H1 (cell line): ENCODE measurements around the gene TUBGCP5. TPM values are rescaled to one million over a fixed set of nuclear protein-coding genes. Genes with fewer than 3 reads are reported as not detected.

ENCODE experiments used
- CHD7 ChIP-seq: fragments of 300-600 bp; sonication (generic); IDR thresholded peaks from 2 replicates; pipeline ENCODE4 v1.7.1; 2012; ENCODE audit warnings: low read length, moderate library complexity, mild to moderate bottlenecking, inconsistent platforms; ENCODE audit not compliant: insufficient replicate concordance
- CTCF ChIP-seq, 3 experiments: IDR thresholded peaks; 1 replicate in 2 of 3; 2 replicates in 1 of 3; pipeline versions ENCODE4 v1.5.1 to v1.6.1; 2011; ENCODE audit warnings: low read length in 3 of 3, mild to moderate bottlenecking in 3 of 3, inconsistent platforms in 2 of 3, low read depth in 1 of 3, moderate library complexity in 1 of 3; ENCODE audit not compliant: insufficient read depth in 1 of 3; ENCODE audit errors: control extremely low read depth in 1 of 3
- JUN ChIP-seq: IDR thresholded peaks from 2 replicates; pipeline ENCODE4 v1.6.1; 2011; ENCODE audit warnings: low read depth, mild to moderate bottlenecking, improper control_type of control experiment, low read length
- POLR2A ChIP-seq, 2 experiments: IDR thresholded peaks; 1 replicate in 1 of 2; 2 replicates in 1 of 2; pipeline ENCODE4 v1.6.1; 2011; ENCODE audit warnings: low read depth in 2 of 2, low read length in 2 of 2, mild to moderate bottlenecking in 2 of 2; ENCODE audit errors: control extremely low read depth in 1 of 2
- RAD21 ChIP-seq, 2 experiments: IDR thresholded peaks in 1 of 2; conservative IDR thresholded peaks in 1 of 2; 2 replicates each; pipeline ENCODE4 v1.6.1; 2011; ENCODE audit warnings: low read depth in 2 of 2, low read length in 2 of 2, improper control_type of control experiment in 1 of 2, inconsistent platforms in 1 of 2, mild to moderate bottlenecking in 1 of 2, moderate library complexity in 1 of 2
- SP1 ChIP-seq: IDR thresholded peaks from 2 replicates; pipeline ENCODE4 v1.6.1; 2011; ENCODE audit warnings: low read depth, low read length
- SRF ChIP-seq: IDR thresholded peaks from 2 replicates; pipeline ENCODE4 v1.6.1; 2011; ENCODE audit warnings: mild to moderate bottlenecking, low read depth, low read length, moderate library complexity
- polyA plus RNA-seq, 7 experiments: library from polyadenylated mRNA; depleted of rRNA in 3 of 7; stranded (reverse) in 5 of 7; unstranded in 2 of 7; fragments of >200 nt in 5 of 7; fragments of 200-250 nt in 2 of 7; gene quantifications; 1 replicate in 5 of 7; 2 replicates in 1 of 7; 4 replicates in 1 of 7; pipeline versions ENCODE4 v1.2.1 to v1.2.3, GENCODE V29; 2011 to 2013; ENCODE audit warnings: missing spikeins in 2 of 7, mixed read lengths in 2 of 7
- total RNA-seq: library from RNA; stranded (reverse); fragmentation: NEBNext Ultra II Directional; extraction: Animal tissue kit (Norgen Biotek cat#: 25700); gene quantifications from 2 replicates; pipeline ENCODE4 v1.2.1, GENCODE V29; 2021

Gene TUBGCP5
- total and polyA plus RNA-seq, 2 of the 8 experiments (the other 6 are each of a cell fraction or from before 2014, with no cell fraction given): 6.3 to 12.5 TPM

- TF ChIP-seq CTCF (IDR thresholded peaks at IDR 0.05; ENCODE audit: control extremely low read depth in 1 of 3, insufficient read depth in 1 of 3, low read depth in 1 of 3, low read length in 3 of 3) (peak in 2 of 3 experiments; percentile 1 to 28; a peak in 1 of 4 replicates), JUN (no peak), CHD7 (no peak), POLR2A (IDR thresholded peaks at IDR 0.05; ENCODE audit: control extremely low read depth in 1 of 2, low read depth in 2 of 2, low read length in 2 of 2) (peak; percentile 85 to 97), SP1 (no peak), RAD21 (IDR thresholded peaks at IDR 0.05 in 1 of 2, conservative IDR thresholded peaks at IDR 0.05 in 1 of 2; ENCODE audit: low read depth in 2 of 2, low read length in 2 of 2) (peak in 1 of 2 experiments; percentile 11; a peak in 1 of 4 replicates), SRF (no peak)
Measured at GRCh38 chr15:23039143-23039916, at the start of gene TUBGCP5 (continued).
